ENCODE measurements around the gene FMO4. TPM values are rescaled to one million over a fixed set of nuclear protein-coding genes. Genes with fewer than 3 reads are reported as not detected.
"Not testable (repeated sequence)": the region's sequence is repeated elsewhere in the genome, so short reads cannot be mapped to it uniquely, and the experiment has no call there.

FMO4 gene
- total RNA-seq, 1 donor from 2014 or later = 1.9 TPM

- ATAC-seq = no peak
These were observed 22.0 kb downstream of the FMO4 start for GRCh38 chr1:171335964-171336363.

DNA sequence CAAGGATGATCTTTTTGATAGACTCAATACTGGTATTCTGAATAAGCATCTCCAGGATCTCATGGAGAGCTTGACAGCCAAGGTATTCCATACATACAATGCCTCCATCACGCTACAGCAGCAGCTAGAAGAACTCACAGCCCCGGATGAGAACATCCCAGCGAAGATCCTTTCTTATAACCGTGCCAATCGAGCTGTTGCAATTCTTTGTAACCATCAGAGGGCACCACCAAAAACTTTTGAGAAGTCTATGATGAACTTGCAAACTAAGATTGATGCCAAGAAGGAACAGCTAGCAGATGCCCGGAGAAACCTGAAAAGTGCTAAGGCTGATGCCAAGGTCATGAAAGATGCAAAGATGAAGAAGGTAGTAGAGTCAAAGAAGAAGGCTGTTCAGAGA, 25.4 kb downstream of the FMO4 start:
- ATAC-seq = not testable (repeated sequence)

- no peak for ATAC-seq
These were observed 29.9 kb downstream of the FMO4 start for GRCh38 chr1:171343727-171344472.

DNA sequence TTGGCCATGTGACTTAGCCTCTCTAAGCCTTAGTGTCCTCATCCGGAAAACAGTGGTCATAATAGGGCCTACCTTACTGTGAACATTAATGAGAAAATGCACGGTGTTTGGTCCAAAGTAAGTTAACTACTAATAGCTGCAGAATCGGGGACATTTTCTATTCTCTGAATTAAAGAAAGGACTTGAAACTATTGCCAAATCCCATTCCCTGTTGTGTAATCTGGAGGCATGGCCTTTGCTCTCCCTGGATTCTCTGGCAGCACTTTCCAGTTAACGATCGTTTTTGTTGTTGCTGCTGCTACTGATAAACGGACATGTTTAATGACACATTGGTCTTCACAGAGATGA, 30.5 kb downstream of the FMO4 start:
- ATAC-seq = no peak

DNA sequence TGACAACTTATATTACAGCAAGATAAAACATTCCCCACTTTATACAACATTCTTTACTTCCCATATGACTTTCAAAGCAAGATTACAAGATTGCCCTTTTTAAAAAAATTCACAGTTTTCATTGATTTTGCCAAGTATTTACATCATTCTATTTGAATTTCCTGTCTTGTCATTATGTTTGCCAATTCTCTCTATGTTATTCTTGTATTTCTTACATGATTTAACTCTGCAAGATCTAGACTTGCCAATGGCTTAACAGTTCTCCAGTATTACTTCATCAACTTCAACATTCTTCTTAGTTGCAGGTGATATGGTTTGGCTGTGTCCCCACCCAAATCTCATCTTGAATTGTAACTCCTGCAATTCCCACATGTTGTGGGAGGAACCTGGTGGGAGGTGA, 31.6 kb downstream of the FMO4 start:
- no peak for ATAC-seq

- no peak for ATAC-seq
These were observed 32.9 kb downstream of the FMO4 start for GRCh38 chr1:171346881-171347280.

DNA sequence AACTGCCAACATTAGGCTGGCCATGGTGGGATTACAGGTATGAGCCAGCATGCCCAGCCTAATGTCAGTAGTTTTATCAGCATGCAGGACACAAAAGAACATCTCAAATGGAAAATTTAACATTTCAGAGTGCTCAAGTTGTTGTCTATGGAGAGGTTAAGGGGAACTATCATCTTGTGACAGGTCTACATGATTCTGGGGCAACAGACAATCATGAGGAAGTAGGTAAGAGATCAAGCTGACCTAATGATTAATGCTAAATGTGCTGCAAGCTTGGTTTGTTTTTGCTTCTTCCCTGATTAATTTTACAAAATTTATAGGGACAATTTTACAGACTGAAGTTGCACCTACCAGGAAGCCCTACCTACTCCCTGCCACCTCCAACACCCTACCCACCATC, 36.6 kb downstream of the FMO4 start:
- ATAC-seq = no peak

DNA sequence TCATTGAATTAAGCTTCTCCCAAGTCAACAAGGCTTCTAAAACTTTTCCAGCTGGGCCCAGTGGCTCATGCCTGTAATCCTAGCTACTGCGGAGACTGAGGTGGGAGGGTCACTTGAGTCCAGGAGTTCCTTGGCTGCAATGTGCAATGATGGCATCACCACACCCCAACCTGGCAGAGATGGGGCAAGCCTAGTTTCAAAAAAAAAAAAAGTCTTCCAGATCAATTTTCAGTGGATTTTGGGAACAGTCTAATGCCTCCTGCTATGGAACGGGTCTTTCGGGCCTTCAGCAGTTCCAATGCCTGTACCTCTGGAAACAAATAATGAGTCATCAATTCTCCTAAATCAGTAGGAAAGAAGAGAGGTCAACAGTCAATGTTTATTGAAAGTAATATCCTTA, 38.0 kb downstream of the FMO4 start:
- ATAC-seq = no peak

- no peak for ATAC-seq
These were observed 38.6 kb downstream of the FMO4 start for GRCh38 chr1:171352554-171352953.

DNA sequence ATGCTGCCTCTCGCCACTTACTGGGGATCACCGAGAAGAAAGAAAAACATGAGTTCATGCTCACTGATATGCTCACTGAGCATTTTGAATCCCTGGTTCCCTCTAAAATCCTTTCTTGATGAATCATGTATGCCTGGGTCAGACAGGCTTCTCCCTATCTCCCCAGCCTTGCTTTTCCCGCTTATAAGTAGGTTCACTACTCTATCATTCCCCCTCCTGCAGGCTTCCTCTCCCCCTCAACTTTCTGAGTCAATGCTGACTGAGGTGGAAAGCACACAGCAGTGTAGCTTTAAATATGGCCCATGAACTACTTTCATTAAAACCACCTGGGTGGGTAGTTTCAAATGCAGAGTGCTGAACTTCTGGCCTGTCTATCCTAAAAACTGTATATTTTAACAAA, 41.7 kb downstream of the FMO4 start:
- no peak for ATAC-seq

DNA sequence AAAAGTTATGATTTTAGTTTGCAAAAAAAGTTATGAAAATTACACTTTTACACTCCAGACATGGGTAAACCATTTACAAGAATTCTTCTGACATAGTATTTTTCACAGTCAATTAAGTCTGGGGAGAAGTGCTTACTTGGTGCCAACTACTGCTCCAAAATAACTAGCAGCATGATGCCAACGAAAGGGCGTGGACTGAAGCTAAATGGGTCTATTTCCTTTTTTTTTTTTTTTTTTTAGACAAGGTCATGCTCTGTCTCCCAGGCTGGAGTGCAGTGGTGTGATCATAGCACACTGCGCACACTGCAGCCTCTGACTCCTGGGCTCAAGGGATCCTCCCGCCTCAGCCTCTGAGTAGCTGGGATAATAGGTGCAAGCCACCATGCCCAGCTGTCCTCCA, 43.2 kb downstream of the FMO4 start:
- no peak for ATAC-seq

DNA sequence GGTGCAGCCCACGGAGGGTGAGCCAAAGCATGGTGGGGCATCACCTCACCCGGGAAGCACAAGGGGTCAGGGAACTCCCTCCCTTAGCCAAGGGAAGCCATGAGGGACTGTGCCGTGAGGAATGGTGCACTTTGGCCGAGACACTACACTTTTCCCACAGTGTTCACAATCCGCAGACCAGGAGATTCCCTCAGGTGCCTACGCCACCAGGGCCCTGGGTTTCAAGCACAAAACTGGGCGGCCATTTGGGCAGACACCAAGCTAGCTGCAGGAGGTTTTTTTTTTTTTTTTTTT, 45.3 kb downstream of the FMO4 start:
- ATAC-seq = not testable (repeated sequence)

DNA sequence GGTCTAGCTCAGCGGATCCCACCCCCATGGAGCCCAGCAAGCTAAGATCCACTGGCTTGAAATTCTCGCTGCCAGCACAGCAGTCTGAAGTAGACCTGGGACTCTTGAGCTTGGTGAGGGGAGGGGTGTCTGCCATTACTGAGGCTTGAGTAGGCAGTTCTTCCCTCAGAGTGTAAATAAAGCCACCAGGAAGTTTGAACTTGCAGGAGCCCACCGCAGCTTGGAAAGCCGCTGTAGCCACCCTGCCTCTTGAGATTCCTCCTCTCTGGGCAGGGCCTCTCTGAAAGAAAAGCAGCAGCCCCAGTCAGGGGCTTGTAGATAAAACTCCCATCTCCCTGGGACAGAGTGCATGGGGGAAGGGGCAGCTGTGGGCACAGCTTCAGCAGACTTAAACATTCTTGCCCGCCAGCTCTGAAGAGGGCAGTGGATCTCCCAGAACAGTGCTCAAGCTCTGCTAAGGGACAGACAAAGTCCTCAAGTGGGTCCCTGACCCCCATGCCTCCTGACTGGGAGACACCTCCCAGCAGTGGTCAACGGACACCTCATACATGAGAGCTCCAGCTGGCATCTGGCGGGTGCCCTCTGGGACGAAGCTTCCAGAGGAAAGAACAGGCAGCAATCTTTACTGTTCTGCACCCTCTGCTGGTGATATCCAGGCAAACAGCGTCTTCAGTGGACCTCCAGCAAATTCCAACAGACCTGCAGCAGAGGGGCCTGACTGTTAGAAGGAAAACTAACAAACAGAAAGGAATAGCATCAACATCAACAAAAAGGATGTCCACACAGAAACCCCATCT, 45.9 kb downstream of the FMO4 start:
- ATAC-seq = not testable (repeated sequence)

GRCh38 chr1:171366085-171366484, 52.1 kb downstream of the FMO4 start:
- no peak for ATAC-seq

- no peak for ATAC-seq
These were observed 52.8 kb downstream of the FMO4 start for GRCh38 chr1:171366816-171367215.

- no peak for ATAC-seq
These were observed 53.5 kb downstream of the FMO4 start for GRCh38 chr1:171367436-171367835.

DNA sequence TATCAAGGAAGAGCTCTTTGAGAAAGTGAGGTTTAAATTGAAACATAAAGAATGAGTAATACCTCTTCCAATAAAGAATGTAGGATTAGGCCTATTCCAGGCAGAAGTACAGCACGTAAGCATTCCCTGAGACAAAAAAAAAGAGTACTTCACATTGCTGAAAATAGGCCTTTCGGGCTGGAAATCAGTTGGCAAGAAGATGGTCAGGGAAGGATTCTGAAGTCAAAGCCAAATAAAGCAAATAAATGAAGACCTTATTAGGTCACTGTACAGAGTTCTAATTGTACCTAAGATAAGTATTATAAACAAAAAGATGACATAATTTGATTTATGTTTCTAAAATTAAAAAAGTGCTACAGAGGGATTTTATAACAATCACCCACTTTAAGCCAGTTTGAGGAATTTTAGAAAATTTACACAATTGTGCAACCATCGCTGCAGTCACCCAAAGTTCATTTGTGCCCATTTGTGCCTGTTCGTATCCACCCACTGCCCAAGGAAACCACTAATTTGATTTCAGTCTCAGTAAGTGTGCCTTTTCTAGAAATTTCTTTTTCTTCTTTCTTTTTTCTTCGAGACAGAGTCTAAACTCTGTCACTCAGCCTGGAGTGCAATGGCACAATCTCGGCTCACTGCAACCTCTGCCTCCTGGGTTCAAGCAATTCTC, 58.6 kb downstream of the FMO4 start:
- ATAC-seq = no peak

GRCh38 chr1:171373357-171374122, 59.6 kb downstream of the FMO4 start:
- not testable (repeated sequence) for ATAC-seq

DNA sequence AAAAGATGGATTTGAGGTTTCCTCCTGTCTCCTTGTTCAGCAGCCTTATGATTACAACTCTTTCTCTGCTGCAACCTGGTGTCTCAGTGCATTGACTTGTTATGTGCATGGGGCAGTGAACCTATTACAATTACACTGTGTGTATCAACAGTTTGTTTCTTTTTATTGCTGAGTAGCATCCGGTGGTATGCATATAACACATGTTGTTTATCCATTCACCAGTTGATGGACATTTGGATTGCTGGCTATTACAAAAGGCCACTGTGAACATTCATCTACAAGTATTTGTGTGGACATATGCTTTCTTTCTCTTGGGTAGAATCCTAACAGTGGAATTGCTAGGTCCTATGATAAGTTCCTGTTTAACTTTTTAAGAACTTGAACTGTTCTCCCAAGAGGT, 65.9 kb downstream of the FMO4 start:
- no peak for ATAC-seq

DNA sequence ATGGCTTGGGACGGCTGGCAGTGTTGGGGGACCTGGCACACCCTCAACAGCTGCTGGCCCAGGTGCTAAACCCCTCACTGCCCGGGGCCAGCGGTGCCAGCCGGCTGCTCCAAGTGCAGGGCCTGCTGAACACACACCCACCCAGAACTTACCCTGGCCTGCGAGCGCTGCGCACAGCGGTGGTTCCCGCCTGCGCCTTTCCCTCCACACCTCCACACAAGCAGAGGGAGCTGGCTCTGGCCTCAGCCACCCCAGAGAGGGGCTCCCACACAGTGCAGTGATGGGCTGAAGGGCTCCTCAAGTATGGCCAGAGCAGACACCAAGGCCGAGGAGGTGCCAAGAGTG, 67.9 kb downstream of the FMO4 start:
- ATAC-seq = no peak

- ATAC-seq = no peak
These were observed 70.5 kb downstream of the FMO4 start for GRCh38 chr1:171384496-171384895.

DNA sequence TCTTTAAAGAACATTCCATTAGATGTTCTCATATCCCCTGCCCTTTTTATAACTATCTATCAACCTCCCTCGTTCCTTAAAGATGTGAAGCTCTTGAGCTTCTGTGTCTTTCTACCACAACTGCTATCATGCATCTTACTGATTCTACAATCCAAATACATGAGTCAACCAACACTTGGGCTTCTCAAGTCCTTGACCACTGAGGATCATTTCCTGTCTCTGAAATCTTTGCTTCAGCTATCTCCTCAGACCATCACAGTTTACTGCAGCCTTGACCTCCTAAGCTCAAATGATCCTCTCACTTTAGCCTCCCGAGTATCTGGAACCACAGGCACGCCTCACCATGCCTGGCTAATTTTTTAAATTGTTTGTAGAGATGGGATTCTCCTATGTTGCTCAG, 75.2 kb downstream of the FMO4 start:
- no peak for ATAC-seq

- not testable (repeated sequence) for ATAC-seq
These were observed 76.8 kb downstream of the FMO4 start for GRCh38 chr1:171390740-171391139.
